HL-60 (cell line): ENCODE results near the gene FLYWCH1.
"Not testable (repeated sequence)": the region's sequence is repeated elsewhere in the genome, so short reads cannot be mapped to it uniquely, and the experiment has no call there.

Experiments used
- DNase-seq, 2 experiments: peaks; one replicate each; pipeline ENCODE4 v3.0.0-alpha.2; 2010 to 2020; ENCODE audit warnings: low read depth in 1 of 2, low spot score in 1 of 2
- H3K27ac ChIP-seq: fragments of 250-450 bp; sonication (Bioruptor Pico); replicated peaks from 2 replicates; pipeline ENCODE4 v1.5.1; 2020; ENCODE audit warnings: mild to moderate bottlenecking, moderate library complexity
- H3K27me3 ChIP-seq: fragments of 250-450 bp; sonication (Bioruptor Pico); 2 replicates; pipeline ENCODE4 v1.5.1; 2021; ENCODE audit warnings: mild to moderate bottlenecking, moderate library complexity; ENCODE audit not compliant: insufficient read depth, poor library complexity, severe bottlenecking
- H3K4me3 ChIP-seq: replicated peaks from 2 replicates; pipeline ENCODE4 v1.5.1; 2011; ENCODE audit warnings: mild to moderate bottlenecking, control low read depth, low read length; ENCODE audit not compliant: insufficient read depth
- CTCF ChIP-seq: IDR thresholded peaks from one replicate; pipeline ENCODE4 v1.5.1; 2011; ENCODE audit warnings: low read length, control low read depth, inconsistent platforms; ENCODE audit not compliant: insufficient read depth
- GABPA ChIP-seq: IDR thresholded peaks from 2 replicates; pipeline ENCODE4 v1.6.1; 2012; ENCODE audit warnings: low read depth
- POLR2AphosphoS5 ChIP-seq: IDR thresholded peaks from 2 replicates; pipeline ENCODE4 v1.6.1; 2012; ENCODE audit warnings: low read depth
- REST ChIP-seq: IDR thresholded peaks from 2 replicates; pipeline ENCODE4 v1.6.1; 2012; ENCODE audit warnings: low read depth; ENCODE audit not compliant: insufficient replicate concordance
- SPI1 ChIP-seq: IDR thresholded peaks from 2 replicates; pipeline ENCODE4 v1.6.1; 2012; ENCODE audit warnings: low read depth, mild to moderate bottlenecking, borderline replicate concordance

Gene FLYWCH1

GRCh38 chr16:2930236-2930635 lies 18.5 kb downstream of the FLYWCH1 start:
- Histone ChIP-seq H3K27me3 (no peaks in the 10 kb centered on the region), H3K4me3 (no peak overlapping the region), H3K27ac (no peak overlapping the region)
- no peak for DNase-seq
- no peak for TF ChIP-seq SPI1
- no peak for TF ChIP-seq REST
- TF ChIP-seq POLR2AphosphoS5, result no peak
- TF ChIP-seq GABPA, result no peak
- TF ChIP-seq CTCF, result no peak

- DNase-seq, H3K27me3 ChIP-seq, H3K27ac ChIP-seq, H3K4me3 ChIP-seq: not testable (repeated sequence)
These were observed 19.6 kb downstream of the FLYWCH1 start for GRCh38 chr16:2931231-2931914.

GRCh38 chr16:2933136-2933535 lies 21.4 kb downstream of the FLYWCH1 start:
- no peak for DNase-seq
- Histone ChIP-seq H3K4me3 (no peak overlapping the region), H3K27me3 (no peaks in the 10 kb centered on the region), H3K27ac (no peak overlapping the region)
- TF ChIP-seq GABPA, result no peak
- TF ChIP-seq REST, result no peak
- TF ChIP-seq CTCF, result no peak

GRCh38 chr16:2933701-2934100 lies 22.0 kb downstream of the FLYWCH1 start:
- Histone ChIP-seq H3K27ac (no peak overlapping the region), H3K4me3 (no peak overlapping the region), H3K27me3 (no peaks in the 10 kb centered on the region)
- TF ChIP-seq POLR2AphosphoS5 (no peak), REST (no peak), CTCF (no peak), GABPA (no peak), SPI1 (no peak)
- DNase-seq, result no peak
